Measurements from ENCODE around the gene STK39. TPM values are rescaled to one million over a fixed set of nuclear protein-coding genes. Genes with fewer than 3 reads are reported as not detected.

The STK39 gene
- polyA plus RNA-seq, 1 donor from 2014 or later = 9.5 TPM

DNA sequence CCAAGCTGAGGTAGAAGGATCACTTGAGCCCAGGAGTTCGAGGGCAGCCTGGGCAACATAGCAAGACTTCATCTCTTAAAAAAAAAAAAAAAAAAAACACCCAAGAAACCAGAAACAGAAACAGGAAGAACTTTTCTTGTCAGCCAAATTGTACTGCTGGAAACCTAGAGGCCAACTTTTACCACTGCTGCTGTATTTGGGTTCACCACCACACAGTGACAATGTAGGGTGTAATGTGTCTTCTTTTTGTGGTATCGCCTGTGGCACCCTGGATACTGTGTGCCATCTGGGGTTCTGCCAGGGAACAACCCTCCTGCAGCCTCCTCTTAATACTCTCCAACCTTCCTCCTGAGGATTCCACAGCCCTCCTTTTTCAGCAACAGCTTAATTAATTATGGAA is 72.6 kb downstream of the STK39 start:
- no peaks in the 10 kb centered on the region for H3K9me2 ChIP-seq (ENCODE audit: insufficient read depth, low read length)
- TF ChIP-seq SMC3 (conservative IDR thresholded peaks at IDR 0.05; ENCODE audit: poor library complexity) (no peak), EZH2 (IDR thresholded peaks at IDR 0.05; ENCODE audit: borderline replicate concordance, insufficient read depth, low read length, poor library complexity, severe bottlenecking) (no peak), RAD21 (conservative IDR thresholded peaks at IDR 0.05) (no peak), TAF1 (IDR thresholded peaks at IDR 0.05; ENCODE audit: low read depth) (no peak), POLR2AphosphoS5 (IDR thresholded peaks at IDR 0.05) (no peak), MXI1 (conservative IDR thresholded peaks at IDR 0.05; ENCODE audit: poor library complexity, severe bottlenecking) (no peak), EP300 (conservative IDR thresholded peaks at IDR 0.05; ENCODE audit: poor library complexity, severe bottlenecking) (no peak)
- TF ChIP-seq, protein P1, sequence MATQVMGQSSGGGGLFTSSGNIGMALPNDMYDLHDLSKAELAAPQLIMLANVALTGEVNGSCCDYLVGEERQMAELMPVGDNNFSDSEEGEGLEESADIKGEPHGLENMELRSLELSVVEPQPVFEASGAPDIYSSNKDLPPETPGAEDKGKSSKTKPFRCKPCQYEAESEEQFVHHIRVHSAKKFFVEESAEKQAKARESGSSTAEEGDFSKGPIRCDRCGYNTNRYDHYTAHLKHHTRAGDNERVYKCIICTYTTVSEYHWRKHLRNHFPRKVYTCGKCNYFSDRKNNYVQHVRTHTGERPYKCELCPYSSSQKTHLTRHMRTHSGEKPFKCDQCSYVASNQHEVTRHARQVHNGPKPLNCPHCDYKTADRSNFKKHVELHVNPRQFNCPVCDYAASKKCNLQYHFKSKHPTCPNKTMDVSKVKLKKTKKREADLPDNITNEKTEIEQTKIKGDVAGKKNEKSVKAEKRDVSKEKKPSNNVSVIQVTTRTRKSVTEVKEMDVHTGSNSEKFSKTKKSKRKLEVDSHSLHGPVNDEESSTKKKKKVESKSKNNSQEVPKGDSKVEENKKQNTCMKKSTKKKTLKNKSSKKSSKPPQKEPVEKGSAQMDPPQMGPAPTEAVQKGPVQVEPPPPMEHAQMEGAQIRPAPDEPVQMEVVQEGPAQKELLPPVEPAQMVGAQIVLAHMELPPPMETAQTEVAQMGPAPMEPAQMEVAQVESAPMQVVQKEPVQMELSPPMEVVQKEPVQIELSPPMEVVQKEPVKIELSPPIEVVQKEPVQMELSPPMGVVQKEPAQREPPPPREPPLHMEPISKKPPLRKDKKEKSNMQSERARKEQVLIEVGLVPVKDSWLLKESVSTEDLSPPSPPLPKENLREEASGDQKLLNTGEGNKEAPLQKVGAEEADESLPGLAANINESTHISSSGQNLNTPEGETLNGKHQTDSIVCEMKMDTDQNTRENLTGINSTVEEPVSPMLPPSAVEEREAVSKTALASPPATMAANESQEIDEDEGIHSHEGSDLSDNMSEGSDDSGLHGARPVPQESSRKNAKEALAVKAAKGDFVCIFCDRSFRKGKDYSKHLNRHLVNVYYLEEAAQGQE (IDR thresholded peaks at IDR 0.05; ENCODE audit: borderline replicate concordance) = no peak
- TF ChIP-seq, protein P2, sequence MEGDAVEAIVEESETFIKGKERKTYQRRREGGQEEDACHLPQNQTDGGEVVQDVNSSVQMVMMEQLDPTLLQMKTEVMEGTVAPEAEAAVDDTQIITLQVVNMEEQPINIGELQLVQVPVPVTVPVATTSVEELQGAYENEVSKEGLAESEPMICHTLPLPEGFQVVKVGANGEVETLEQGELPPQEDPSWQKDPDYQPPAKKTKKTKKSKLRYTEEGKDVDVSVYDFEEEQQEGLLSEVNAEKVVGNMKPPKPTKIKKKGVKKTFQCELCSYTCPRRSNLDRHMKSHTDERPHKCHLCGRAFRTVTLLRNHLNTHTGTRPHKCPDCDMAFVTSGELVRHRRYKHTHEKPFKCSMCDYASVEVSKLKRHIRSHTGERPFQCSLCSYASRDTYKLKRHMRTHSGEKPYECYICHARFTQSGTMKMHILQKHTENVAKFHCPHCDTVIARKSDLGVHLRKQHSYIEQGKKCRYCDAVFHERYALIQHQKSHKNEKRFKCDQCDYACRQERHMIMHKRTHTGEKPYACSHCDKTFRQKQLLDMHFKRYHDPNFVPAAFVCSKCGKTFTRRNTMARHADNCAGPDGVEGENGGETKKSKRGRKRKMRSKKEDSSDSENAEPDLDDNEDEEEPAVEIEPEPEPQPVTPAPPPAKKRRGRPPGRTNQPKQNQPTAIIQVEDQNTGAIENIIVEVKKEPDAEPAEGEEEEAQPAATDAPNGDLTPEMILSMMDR (IDR thresholded peaks at IDR 0.05; ENCODE audit: poor library complexity, severe bottlenecking) = no peak
- no peaks in the 10 kb centered on the region for H3F3A ChIP-seq (ENCODE audit: insufficient read depth, low read length, poor library complexity, severe bottlenecking)
- no peak overlapping the region for H3K4me2 ChIP-seq (ENCODE audit: low read length)
- H3K36me3 ChIP-seq (ENCODE audit: insufficient read depth, low read length) = no peaks in the 10 kb centered on the region
- H3K27ac ChIP-seq (ENCODE audit: low read length) = no peak overlapping the region
- H4K20me1 ChIP-seq (ENCODE audit: insufficient read depth) = no peaks in the 10 kb centered on the region
- H3K9me3 ChIP-seq (ENCODE audit: low read length) = no peaks in the 10 kb centered on the region
- no peak overlapping the region for H2AFZ ChIP-seq (ENCODE audit: low read depth, low read length)
- H3K27me3 ChIP-seq (ENCODE audit: insufficient read depth, low read depth, low read length) = no peaks in the 10 kb centered on the region
- H3K79me2 ChIP-seq (replicated peaks; ENCODE audit: insufficient read depth, low read length) = peaks cover 9% of the 10 kb centered on the region
- H3K4me3 ChIP-seq (ENCODE audit: low read length) = no peak overlapping the region
- H3K9ac ChIP-seq (ENCODE audit: low read length) = no peak overlapping the region

DNA sequence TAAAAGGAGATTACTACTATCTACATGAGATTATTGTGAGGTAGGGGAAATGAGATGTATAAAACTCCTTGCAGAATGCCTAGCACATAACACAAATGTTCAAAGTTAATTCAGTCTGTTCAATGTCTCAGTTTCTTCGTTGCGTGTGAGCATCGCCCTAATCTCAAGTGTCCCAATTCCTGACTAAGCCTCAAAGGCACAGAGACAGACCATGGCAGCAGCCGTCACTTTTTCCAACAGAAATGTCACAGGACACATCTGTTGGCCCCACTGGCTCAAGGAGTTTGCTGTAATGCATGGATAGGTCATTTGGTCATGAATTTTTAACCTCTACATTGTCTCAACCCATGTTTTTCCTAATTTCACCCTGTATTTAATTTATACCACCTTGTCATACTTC is 75.3 kb downstream of the STK39 start:
- Histone ChIP-seq H3K4me3 (ENCODE audit: low read length) (no peak overlapping the region), H3K27ac (ENCODE audit: low read length) (no peak overlapping the region)

More for the DNA sequence above, 75.3 kb downstream of the STK39 start:
- H3K9me2 ChIP-seq (ENCODE audit: insufficient read depth, low read length) = no peaks in the 10 kb centered on the region
- H3F3A ChIP-seq (ENCODE audit: insufficient read depth, low read length, poor library complexity, severe bottlenecking) = no peaks in the 10 kb centered on the region
- H3K79me2 ChIP-seq (replicated peaks; ENCODE audit: insufficient read depth, low read length) = peaks cover 4% of the 10 kb centered on the region
- no peaks in the 10 kb centered on the region for H3K27me3 ChIP-seq (ENCODE audit: insufficient read depth, low read depth, low read length)
- no peak overlapping the region for H2AFZ ChIP-seq (ENCODE audit: low read depth, low read length)
- no peak overlapping the region for H3K4me2 ChIP-seq (ENCODE audit: low read length)
- no peak overlapping the region for H3K9ac ChIP-seq (ENCODE audit: low read length)
- TF ChIP-seq EP300 (conservative IDR thresholded peaks at IDR 0.05; ENCODE audit: poor library complexity, severe bottlenecking) (no peak), MXI1 (conservative IDR thresholded peaks at IDR 0.05; ENCODE audit: poor library complexity, severe bottlenecking) (no peak), RAD21 (conservative IDR thresholded peaks at IDR 0.05) (no peak), TAF1 (IDR thresholded peaks at IDR 0.05; ENCODE audit: low read depth) (no peak), POLR2AphosphoS5 (IDR thresholded peaks at IDR 0.05) (no peak), EZH2 (IDR thresholded peaks at IDR 0.05; ENCODE audit: borderline replicate concordance, insufficient read depth, low read length, poor library complexity, severe bottlenecking) (no peak), SMC3 (conservative IDR thresholded peaks at IDR 0.05; ENCODE audit: poor library complexity) (no peak)
- TF ChIP-seq, protein P2 (IDR thresholded peaks at IDR 0.05; ENCODE audit: poor library complexity, severe bottlenecking) = no peak
- TF ChIP-seq, protein P1 (IDR thresholded peaks at IDR 0.05; ENCODE audit: borderline replicate concordance) = no peak
- H4K20me1 ChIP-seq (ENCODE audit: insufficient read depth) = no peaks in the 10 kb centered on the region
- H3K36me3 ChIP-seq (ENCODE audit: insufficient read depth, low read length) = no peaks in the 10 kb centered on the region
- H3K9me3 ChIP-seq (ENCODE audit: low read length) = no peaks in the 10 kb centered on the region
